Lung (tissue), 12 donors: ENCODE data around the gene TFRC. TPM values are rescaled to one million over a fixed set of nuclear protein-coding genes. Genes with fewer than 3 reads are reported as not detected.

ENCODE experiments used
- ATAC-seq: fragments of 200-7000 bp; cut with Tn5 transposase; one replicate; pipeline ENCODE4 v1.9.1; 2020; ENCODE audit warnings: moderate number of reproducible peaks; ENCODE audit not compliant: insufficient read depth, low FRiP score
- DNase-seq, 3 donors: peaks; one replicate each; pipeline ENCODE4 v3.0.0-alpha.2; 2013 to 2017
- H3K27ac ChIP-seq, 2 donors: one replicate each; pipeline ENCODE4 v1.5.1; 2013; ENCODE audit warnings: mild to moderate bottlenecking in 2 of 2, moderate library complexity in 2 of 2, control low read depth in 1 of 2, inconsistent platforms in 1 of 2, low read depth in 1 of 2, low read length in 1 of 2
- H3K27me3 ChIP-seq, 3 donors: one replicate each; pipeline ENCODE4 v1.5.1; 2013; ENCODE audit warnings: low read length in 2 of 3; ENCODE audit not compliant: control insufficient read depth in 3 of 3, insufficient read depth in 3 of 3
- H3K36me3 ChIP-seq, 4 donors: one replicate each; pipeline ENCODE4 v1.5.1; 2013; ENCODE audit warnings: low read length in 4 of 4, mild to moderate bottlenecking in 1 of 4, moderate library complexity in 1 of 4; ENCODE audit not compliant: control insufficient read depth in 4 of 4, insufficient read depth in 4 of 4
- H3K4me1 ChIP-seq, 5 donors: one replicate each; pipeline ENCODE4 v1.5.1; 2013; ENCODE audit warnings: low read length in 5 of 5, mild to moderate bottlenecking in 2 of 5, moderate library complexity in 1 of 5; ENCODE audit not compliant: control insufficient read depth in 5 of 5, insufficient read depth in 5 of 5
- H3K4me3 ChIP-seq: one replicate; pipeline ENCODE4 v1.5.1; 2013; ENCODE audit warnings: mild to moderate bottlenecking, control low read depth, moderate library complexity
- H3K9ac ChIP-seq, 2 donors: one replicate each; pipeline ENCODE4 v1.5.1; 2013; ENCODE audit warnings: low read length in 2 of 2, control low read depth in 1 of 2; ENCODE audit not compliant: insufficient read depth in 1 of 2
- H3K9me3 ChIP-seq, 4 donors: one replicate each; pipeline ENCODE4 v1.5.1; 2013; ENCODE audit warnings: low read length in 3 of 4, mild to moderate bottlenecking in 1 of 4, moderate library complexity in 1 of 4; ENCODE audit not compliant: control insufficient read depth in 4 of 4, insufficient read depth in 3 of 4
- CTCF ChIP-seq: IDR thresholded peaks from 2 replicates; pipeline ENCODE4 v1.5.1; 2012; ENCODE audit warnings: mild to moderate bottlenecking; ENCODE audit errors: control extremely low read depth, extremely low read depth
- WGBS, 2 donors: extraction: QIAGEN DNeasy Blood & Tissue Kit; methylation state at CpG; one replicate each; pipeline ENCODE4 v1.1.7; 2013; 5-methylcytosine and 5-hydroxymethylcytosine counted together
- polyA plus RNA-seq, 2 donors: library from polyadenylated mRNA; stranded (reverse); fragments of 200-250 nt; gene quantifications; one replicate each; pipeline ENCODE4 v1.2.1, GENCODE V29; 2013
- total RNA-seq, 2 donors: library from RNA; depleted of rRNA in 1 of 2; stranded (reverse); fragments of >200 nt in 1 of 2; gene quantifications; one replicate each; pipeline ENCODE4 v1.2.1, GENCODE V29; 2014 to 2021
- donor health status: control.
- donor health status: control.
- donor health status: Bipolar disorder and iron deficiency.
- donor health status: healthy.
- donor health status: DM: yes; HTN: yes; CAD: no.

The TFRC gene
- total and polyA plus RNA-seq, 4 donors, result 28.1 to 259 (median 112) TPM

GRCh38 chr3:196055240-196055639 is 26.6 kb downstream of the TFRC start:
- peaks cover 35 to 49% (median 36%) of the 10 kb centered on the region in 4 donors for H3K36me3 ChIP-seq

DNA sequence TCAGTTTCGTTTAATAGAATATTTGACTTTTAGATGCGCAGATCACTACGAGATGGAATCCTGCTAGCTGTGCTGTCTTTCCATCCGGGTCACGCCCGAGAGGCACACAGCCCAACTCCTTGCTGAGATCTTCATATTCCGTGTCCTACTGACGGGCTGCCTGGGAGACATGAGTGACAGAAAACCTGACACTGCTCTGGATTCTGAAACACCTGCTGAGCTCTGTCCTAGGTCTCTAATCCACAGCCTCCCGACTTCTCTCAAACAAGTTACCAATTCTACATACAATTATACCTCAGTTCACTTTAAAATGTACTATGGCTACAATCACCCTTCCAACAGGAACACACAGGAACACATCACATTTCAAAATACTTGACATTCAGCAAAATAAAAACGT is 27.2 kb downstream of the TFRC start:
- Histone ChIP-seq H3K9ac (no peak overlapping the region), H3K36me3 (peaks cover 30 to 48% (median 37%) of the 10 kb centered on the region in 4 donors), H3K4me1 (peaks cover 0 to 1% (median 0%) of the 10 kb centered on the region in 5 donors), H3K4me3 (no peak overlapping the region), H3K27me3 (no peaks in the 10 kb centered on the region), H3K27ac (no peak overlapping the region), H3K9me3 (no peaks in the 10 kb centered on the region)
- ATAC-seq, result no peak
- 93 to 94% methylated on average over 10 of the region's 10 CpGs for WGBS, 2 donors
- TF ChIP-seq CTCF, result no peak
- no peak for DNase-seq

More at GRCh38 chr3:196055240-196055639, 26.6 kb downstream of the TFRC start:
- no peak overlapping the region for H3K9ac ChIP-seq
- H3K27ac ChIP-seq, result no peak overlapping the region
- H3K4me3 ChIP-seq, result no peak overlapping the region
- no peak for ATAC-seq
- H3K9me3 ChIP-seq, result no peaks in the 10 kb centered on the region
- no peaks in the 10 kb centered on the region for H3K27me3 ChIP-seq
- peaks cover 0 to 1% (median 0%) of the 10 kb centered on the region in 5 donors for H3K4me1 ChIP-seq
- WGBS, 2 donors, result 89 to 92% methylated on average over 8 of the region's 8 CpGs
- DNase-seq, result no peak
- TF ChIP-seq CTCF, result no peak

GRCh38 chr3:196053487-196053886 is 28.4 kb downstream of the TFRC start:
- no peak overlapping the region for H3K27ac ChIP-seq
- 93 to 95% methylated on average over 7 of the region's 7 CpGs for WGBS, 2 donors
- H3K9me3 ChIP-seq, result no peaks in the 10 kb centered on the region
- no peaks in the 10 kb centered on the region for H3K27me3 ChIP-seq
- DNase-seq, result no peak
- no peak overlapping the region for H3K4me3 ChIP-seq
- no peak overlapping the region for H3K9ac ChIP-seq
- no peak for TF ChIP-seq CTCF
- H3K4me1 ChIP-seq, result peaks cover 0 to 1% (median 0%) of the 10 kb centered on the region in 5 donors
- peaks cover 30 to 51% (median 34%) of the 10 kb centered on the region in 4 donors for H3K36me3 ChIP-seq
- no peak for ATAC-seq
